Endothelial cell of umbilical vein (primary cell): ENCODE data around the gene OR10R2. TPM values are rescaled to one million over a fixed set of nuclear protein-coding genes. Genes with fewer than 3 reads are reported as not detected.

Experiments used
- BruUV-seq: library from RNA; stranded (reverse); fragments of 400-500 nt; replicated peaks from 2 replicates; lab custom pipeline; 2021; lab: Mats Ljungman, UMichigan
- CTCF ChIA-PET: fragments of 300-600, 350-600 bp; sonication (Branson Sonifier 250); formaldehyde crosslinking; loops from one replicate; lab custom pipeline; 2021; ENCODE audit warnings: antibody characterized with exemption, inconsistent platforms; lab: Charles Lee
- POLR2A ChIA-PET: fragments of 300-600, 350-600 bp; sonication (Branson Sonifier 250); formaldehyde crosslinking; loops from one replicate; lab custom pipeline; 2021; ENCODE audit warnings: antibody characterized with exemption, inconsistent platforms; lab: Charles Lee
- DNase-seq: peaks from one replicate; pipeline ENCODE4 v3.0.0-alpha.2; 2011; ENCODE audit warnings: low read depth, low spot score
- FAIRE-seq: peaks from 2 replicates; lab custom pipeline; 2011; peaks lifted over from hg19 to GRCh38; lab: Jason Lieb, UNC
- H2AFZ ChIP-seq: 2 replicates; pipeline ENCODE4 v1.6.0; 2012; ENCODE audit warnings: low read depth, low read length, control low read depth, inconsistent platforms
- H3K27ac ChIP-seq: 2 replicates; pipeline ENCODE4 v1.5.1; 2011; ENCODE audit warnings: low read depth, mild to moderate bottlenecking, control low read depth, low read length, moderate library complexity; ENCODE audit not compliant: insufficient read depth
- H3K27me3 ChIP-seq, 2 experiments: 2 replicates each; pipeline versions ENCODE4 v1.6.0 to v1.6.1; 2011; ENCODE audit warnings: low read length in 2 of 2, mixed read lengths in 1 of 2; ENCODE audit not compliant: control insufficient read depth in 2 of 2, insufficient read depth in 2 of 2
- H3K36me3 ChIP-seq, 2 experiments: 2 replicates in 1 of 2; 3 replicates in 1 of 2; pipeline ENCODE4 v1.5.1; 2011; ENCODE audit warnings: low read length in 2 of 2, mild to moderate bottlenecking in 1 of 2, moderate library complexity in 1 of 2; ENCODE audit not compliant: control insufficient read depth in 2 of 2, insufficient read depth in 2 of 2; ENCODE audit errors: extremely low read depth in 1 of 2
- H3K4me1 ChIP-seq: 3 replicates; pipeline ENCODE4 v1.5.1; 2011; ENCODE audit warnings: mild to moderate bottlenecking, low read length; ENCODE audit not compliant: control insufficient read depth, insufficient read depth; ENCODE audit errors: extremely low read depth
- H3K4me2 ChIP-seq: 2 replicates; pipeline ENCODE4 v1.6.1; 2011; ENCODE audit warnings: low read length, control low read depth, mixed read lengths; ENCODE audit not compliant: insufficient read depth
- H3K4me3 ChIP-seq, 3 experiments: fragments of 200-600 bp in 1 of 3; sonication (generic), shearing (Covaris generic) in 1 of 3; replicated peaks in 1 of 3; 2 replicates each; pipeline ENCODE4 v1.5.1; 2011 to 2016; ENCODE audit warnings: control low read depth in 3 of 3, low read length in 3 of 3, mild to moderate bottlenecking in 2 of 3, inconsistent platforms in 1 of 3, low read depth in 1 of 3, moderate library complexity in 1 of 3; ENCODE audit not compliant: insufficient read depth in 1 of 3
- H3K79me2 ChIP-seq: 2 replicates; pipeline ENCODE4 v1.6.0; 2012; ENCODE audit warnings: low read length, inconsistent platforms; ENCODE audit not compliant: control insufficient read depth, insufficient read depth
- H3K9ac ChIP-seq: replicated peaks from 2 replicates; pipeline ENCODE3; 2011; ENCODE audit warnings: low read length, control low read depth; ENCODE audit not compliant: insufficient read depth; ENCODE audit errors: extremely low read depth
- H3K9me1 ChIP-seq: replicated peaks from 3 replicates; pipeline ENCODE4 v1.6.0; 2011; ENCODE audit warnings: mild to moderate bottlenecking, low read length; ENCODE audit not compliant: control insufficient read depth, insufficient read depth; ENCODE audit errors: extremely low read depth
- H3K9me3 ChIP-seq: replicated peaks from 2 replicates; pipeline ENCODE4 v1.5.1; 2012; ENCODE audit warnings: low read length, inconsistent platforms; ENCODE audit not compliant: control insufficient read depth, insufficient read depth
- H4K20me1 ChIP-seq: replicated peaks from 2 replicates; pipeline ENCODE3; 2011; ENCODE audit warnings: mild to moderate bottlenecking, low read length; ENCODE audit not compliant: control insufficient read depth, insufficient read depth; ENCODE audit errors: extremely low read depth
- EZH2 ChIP-seq: IDR thresholded peaks from 2 replicates; pipeline ENCODE4 v1.6.1; 2012; ENCODE audit warnings: borderline replicate concordance, low read depth, mild to moderate bottlenecking, moderate library complexity, low read length, inconsistent platforms; ENCODE audit not compliant: severe bottlenecking
- FOS ChIP-seq: IDR thresholded peaks from 2 replicates; pipeline ENCODE4 v1.6.1; 2011; ENCODE audit warnings: mild to moderate bottlenecking, low read length, moderate library complexity, borderline replicate concordance; ENCODE audit not compliant: insufficient read depth
- GATA2 ChIP-seq: IDR thresholded peaks from 2 replicates; pipeline ENCODE4 v1.7.0; 2011; ENCODE audit warnings: low read depth, mild to moderate bottlenecking, moderate library complexity, mixed read lengths, low read length; ENCODE audit not compliant: insufficient read length, insufficient read depth
- JUN ChIP-seq: IDR thresholded peaks from 2 replicates; pipeline ENCODE4 v1.6.1; 2011; ENCODE audit warnings: borderline replicate concordance, low read depth; ENCODE audit not compliant: insufficient read length, insufficient read depth
- MYC ChIP-seq: IDR thresholded peaks from one replicate; pipeline ENCODE4 v1.6.1; 2011; ENCODE audit warnings: mild to moderate bottlenecking, low read depth, low read length
- POLR2A ChIP-seq: IDR thresholded peaks from 2 replicates; pipeline ENCODE4 v1.6.1; 2012; ENCODE audit warnings: low read depth, mild to moderate bottlenecking, control low read depth, low read length
- POLR2AphosphoS5 ChIP-seq: IDR thresholded peaks from 2 replicates; pipeline ENCODE4 v1.6.1; 2012; ENCODE audit warnings: low read depth, mild to moderate bottlenecking, control low read depth, low read length, moderate library complexity; ENCODE audit not compliant: insufficient read depth
- dilution Hi-C: fragments of 300-500 bp; cut with MboI; formaldehyde crosslinking; loops from one replicate; pipeline ENCODE4 v1.15.0; 2019; ENCODE audit warnings: low sequenced_read_pairs; ENCODE audit not compliant: extremely low pct_ligation_motif_present
- intact Hi-C: fragments of 100-400 bp; cut with micrococcal nuclease; formaldehyde crosslinking; loops from one replicate; pipeline ENCODE4 v1.10.0; 2022
- polyA plus RNA-seq, 4 experiments: library from polyadenylated mRNA; depleted of rRNA in 3 of 4; stranded (reverse) in 3 of 4; unstranded in 1 of 4; fragments of >200 nt; gene quantifications; 2 replicates each; pipeline versions ENCODE4 v1.2.1 to v1.2.3, GENCODE V29; 2011 to 2012; ENCODE audit warnings: missing spikeins in 1 of 4
- total RNA-seq: library from RNA; stranded (reverse); gene quantifications from 2 replicates; pipeline ENCODE4 v1.2.3, GENCODE V29; 2021
- TF ChIP-seq, protein P1 (sequence below), 2 donors: IDR thresholded peaks; 1 replicate in 1 of 2; 2 replicates in 1 of 2; pipeline ENCODE4 v1.5.1; 2011; ENCODE audit warnings: low read length in 2 of 2, mild to moderate bottlenecking in 2 of 2, moderate library complexity in 2 of 2, control low read depth in 1 of 2, inconsistent platforms in 1 of 2, low read depth in 1 of 2; ENCODE audit not compliant: insufficient read depth in 1 of 2; ENCODE audit errors: extremely low read depth in 1 of 2
- TF ChIP-seq, protein P2 (sequence below): IDR thresholded peaks from 2 replicates; pipeline ENCODE4 v1.6.1; 2011; ENCODE audit not compliant: insufficient read depth, insufficient read length

Gene OR10R2
- total and polyA plus RNA-seq, 2 donors (not counting 3 experiments of a cell fraction or from before 2014, with no cell fraction given), result not detected

DNA sequence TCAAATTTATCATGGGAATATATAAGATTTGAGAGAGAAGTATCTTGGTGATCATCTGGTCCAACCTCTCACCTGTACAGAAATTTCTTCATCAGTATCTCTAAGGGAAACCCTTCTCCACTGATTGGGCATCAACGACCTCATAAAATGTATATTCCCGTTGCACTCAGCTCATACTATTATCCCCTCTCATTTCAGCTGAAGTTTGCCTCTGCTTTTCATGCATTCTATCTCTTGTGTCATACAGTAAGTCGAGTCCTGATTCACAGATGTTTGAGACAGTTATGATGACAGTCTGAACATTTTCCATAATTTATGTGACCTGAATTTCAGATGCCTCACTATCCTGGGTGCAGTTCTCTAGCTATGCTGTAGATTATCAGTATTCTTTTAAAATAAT is 21.0 kb downstream of the OR10R2 start:
- Histone ChIP-seq H3K79me2 (no peaks in the 10 kb centered on the region), H3K36me3 (no peaks in the 10 kb centered on the region), H3K4me2 (no peak overlapping the region), H3K9me3 (no peaks in the 10 kb centered on the region), H3K4me3 (no peak overlapping the region), H4K20me1 (no peaks in the 10 kb centered on the region), H2AFZ (no peak overlapping the region), H3K27me3 (no peaks in the 10 kb centered on the region), H3K9me1 (no peaks in the 10 kb centered on the region), H3K9ac (no peak overlapping the region), H3K27ac (no peak overlapping the region), H3K4me1 (no peaks in the 10 kb centered on the region)
- FAIRE-seq (no peak), DNase-seq (no peak)
- intact Hi-C loops (no loop called here), dilution Hi-C loops (no loop called here)
- ChIA-PET POLR2A (no interaction called here), CTCF (interaction anchor here (1.0 kb wide), 1 partner anchor 290 kb away, joined by 3 read pairs; no protein-coding TSS in a partner anchor)
- TF ChIP-seq MYC, result no peak
- no TSS peak for BruUV-seq

DNA sequence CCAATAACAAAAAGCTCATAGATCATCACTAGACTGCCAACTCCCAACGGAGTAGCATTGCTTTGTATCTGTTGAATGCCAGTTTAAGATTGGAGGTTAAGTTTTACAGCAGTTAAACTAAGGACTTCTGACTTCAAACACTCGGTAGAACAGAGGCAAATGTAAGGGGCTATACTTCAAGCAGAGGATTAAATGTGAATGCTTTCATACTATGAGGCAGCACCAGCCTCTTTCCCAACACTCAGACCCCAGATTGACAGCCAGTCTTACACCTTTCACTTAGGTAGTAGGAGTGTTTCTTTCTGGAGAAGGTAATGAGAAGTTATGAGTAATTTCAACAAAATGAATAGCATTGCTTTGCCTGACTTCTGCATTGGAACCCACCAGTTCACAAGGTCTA is 22.8 kb downstream of the OR10R2 start:
- Histone ChIP-seq H4K20me1 (no peaks in the 10 kb centered on the region), H3K4me3 (no peak overlapping the region), H3K27me3 (no peaks in the 10 kb centered on the region), H2AFZ (no peak overlapping the region), H3K27ac (no peak overlapping the region), H3K79me2 (no peaks in the 10 kb centered on the region), H3K36me3 (no peaks in the 10 kb centered on the region), H3K4me1 (no peaks in the 10 kb centered on the region), H3K4me2 (no peak overlapping the region), H3K9ac (no peak overlapping the region), H3K9me1 (no peaks in the 10 kb centered on the region), H3K9me3 (no peaks in the 10 kb centered on the region)
- TF ChIP-seq EZH2, result no peak
- TF ChIP-seq, protein P1, sequence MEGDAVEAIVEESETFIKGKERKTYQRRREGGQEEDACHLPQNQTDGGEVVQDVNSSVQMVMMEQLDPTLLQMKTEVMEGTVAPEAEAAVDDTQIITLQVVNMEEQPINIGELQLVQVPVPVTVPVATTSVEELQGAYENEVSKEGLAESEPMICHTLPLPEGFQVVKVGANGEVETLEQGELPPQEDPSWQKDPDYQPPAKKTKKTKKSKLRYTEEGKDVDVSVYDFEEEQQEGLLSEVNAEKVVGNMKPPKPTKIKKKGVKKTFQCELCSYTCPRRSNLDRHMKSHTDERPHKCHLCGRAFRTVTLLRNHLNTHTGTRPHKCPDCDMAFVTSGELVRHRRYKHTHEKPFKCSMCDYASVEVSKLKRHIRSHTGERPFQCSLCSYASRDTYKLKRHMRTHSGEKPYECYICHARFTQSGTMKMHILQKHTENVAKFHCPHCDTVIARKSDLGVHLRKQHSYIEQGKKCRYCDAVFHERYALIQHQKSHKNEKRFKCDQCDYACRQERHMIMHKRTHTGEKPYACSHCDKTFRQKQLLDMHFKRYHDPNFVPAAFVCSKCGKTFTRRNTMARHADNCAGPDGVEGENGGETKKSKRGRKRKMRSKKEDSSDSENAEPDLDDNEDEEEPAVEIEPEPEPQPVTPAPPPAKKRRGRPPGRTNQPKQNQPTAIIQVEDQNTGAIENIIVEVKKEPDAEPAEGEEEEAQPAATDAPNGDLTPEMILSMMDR (IDR thresholded peaks at IDR 0.05; ENCODE audit: extremely low read depth in 1 of 2, insufficient read depth in 1 of 2, low read depth in 1 of 2, low read length in 2 of 2), result no peak
- no peak for TF ChIP-seq JUN
- TF ChIP-seq GATA2, result no peak
- TF ChIP-seq, protein P2, sequence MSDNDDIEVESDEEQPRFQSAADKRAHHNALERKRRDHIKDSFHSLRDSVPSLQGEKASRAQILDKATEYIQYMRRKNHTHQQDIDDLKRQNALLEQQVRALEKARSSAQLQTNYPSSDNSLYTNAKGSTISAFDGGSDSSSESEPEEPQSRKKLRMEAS, result no peak
- TF ChIP-seq POLR2AphosphoS5, result no peak
- TF ChIP-seq FOS, result no peak
- TF ChIP-seq MYC, result no peak
- no peak for TF ChIP-seq POLR2A
- ChIA-PET CTCF (interaction anchor here (0.7 to 2.9 kb wide), 2 partner anchors 291 to 1420 kb away, joined by 3 to 49 read pairs; no protein-coding TSS in a partner anchor), POLR2A (no interaction called here)
- dilution Hi-C loops, result no loop called here
- intact Hi-C loops, result no loop called here
- no TSS peak for BruUV-seq
- DNase-seq (no peak), FAIRE-seq (no peak)
